Spleen (tissue), 7 donors: Measurements from ENCODE around the gene FADS1.

Source experiments
- CTCF ChIP-seq, 11 experiments: fragments of 200-600 bp in 7 of 11; fragments of 450-650 bp in 4 of 11; sonication (generic) in 4 of 11; IDR thresholded peaks in 8 of 11; conservative IDR thresholded peaks in 3 of 11; 1 replicate in 7 of 11; 2 replicates in 4 of 11; pipeline versions ENCODE4 v1.4.0 to v1.8.0; 2016 to 2021; ENCODE audit warnings: antibody characterized with exemption in 11 of 11, inconsistent platforms in 4 of 11, mild to moderate bottlenecking in 1 of 11
- POLR2A ChIP-seq, 3 donors: fragments of 450-650 bp; IDR thresholded peaks; one replicate each; pipeline ENCODE4 v1.5.1; 2017; ENCODE audit warnings: antibody characterized with exemption in 3 of 3, mild to moderate bottlenecking in 1 of 3
- donor health status: DM: no; HTN: no; CAD: no; lungs with moderate emphysema.
- donor health status: DM: no; HTN: no; CAD: no.
- donor health status: DM: no; HTN: no; CAD: no.

- no peak for TF ChIP-seq CTCF (IDR thresholded peaks at IDR 0.05 in 8 of 11, conservative IDR thresholded peaks at IDR 0.05 in 3 of 11)
- TF ChIP-seq POLR2A (IDR thresholded peaks at IDR 0.05): no peak
Measured at GRCh38 chr11:61763930-61764605, 52.7 kb downstream of the FADS1 start.
